ENCODE data around the gene EYA4.

The EYA4 gene

DNA sequence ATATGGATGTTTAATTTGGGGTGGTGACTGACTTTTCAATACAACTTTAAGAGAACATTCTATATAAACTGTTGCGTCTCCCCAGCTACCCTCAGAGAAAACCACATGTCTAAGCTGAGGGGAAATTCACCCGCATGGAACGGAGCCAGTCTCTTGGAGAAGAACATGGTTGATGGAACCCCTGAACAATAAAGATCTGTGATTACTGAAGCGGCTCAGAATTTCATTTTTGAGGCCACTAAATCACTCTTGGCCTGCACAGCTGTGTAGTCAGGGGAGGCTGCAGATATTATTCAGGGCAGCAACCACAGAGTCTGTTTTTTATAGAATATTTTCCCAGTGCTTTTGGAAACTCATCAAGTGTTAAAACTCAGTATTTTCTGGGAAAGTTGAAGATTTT is 73.8 kb downstream of the EYA4 start:
- H3K4me3 ChIP-seq (ENCODE audit: low read depth, low read length), result no peak overlapping the region
- TF ChIP-seq, protein P1, sequence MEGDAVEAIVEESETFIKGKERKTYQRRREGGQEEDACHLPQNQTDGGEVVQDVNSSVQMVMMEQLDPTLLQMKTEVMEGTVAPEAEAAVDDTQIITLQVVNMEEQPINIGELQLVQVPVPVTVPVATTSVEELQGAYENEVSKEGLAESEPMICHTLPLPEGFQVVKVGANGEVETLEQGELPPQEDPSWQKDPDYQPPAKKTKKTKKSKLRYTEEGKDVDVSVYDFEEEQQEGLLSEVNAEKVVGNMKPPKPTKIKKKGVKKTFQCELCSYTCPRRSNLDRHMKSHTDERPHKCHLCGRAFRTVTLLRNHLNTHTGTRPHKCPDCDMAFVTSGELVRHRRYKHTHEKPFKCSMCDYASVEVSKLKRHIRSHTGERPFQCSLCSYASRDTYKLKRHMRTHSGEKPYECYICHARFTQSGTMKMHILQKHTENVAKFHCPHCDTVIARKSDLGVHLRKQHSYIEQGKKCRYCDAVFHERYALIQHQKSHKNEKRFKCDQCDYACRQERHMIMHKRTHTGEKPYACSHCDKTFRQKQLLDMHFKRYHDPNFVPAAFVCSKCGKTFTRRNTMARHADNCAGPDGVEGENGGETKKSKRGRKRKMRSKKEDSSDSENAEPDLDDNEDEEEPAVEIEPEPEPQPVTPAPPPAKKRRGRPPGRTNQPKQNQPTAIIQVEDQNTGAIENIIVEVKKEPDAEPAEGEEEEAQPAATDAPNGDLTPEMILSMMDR (IDR thresholded peaks at IDR 0.05; ENCODE audit: borderline replicate concordance, insufficient read depth, low read depth, low read length), result no peak

DNA sequence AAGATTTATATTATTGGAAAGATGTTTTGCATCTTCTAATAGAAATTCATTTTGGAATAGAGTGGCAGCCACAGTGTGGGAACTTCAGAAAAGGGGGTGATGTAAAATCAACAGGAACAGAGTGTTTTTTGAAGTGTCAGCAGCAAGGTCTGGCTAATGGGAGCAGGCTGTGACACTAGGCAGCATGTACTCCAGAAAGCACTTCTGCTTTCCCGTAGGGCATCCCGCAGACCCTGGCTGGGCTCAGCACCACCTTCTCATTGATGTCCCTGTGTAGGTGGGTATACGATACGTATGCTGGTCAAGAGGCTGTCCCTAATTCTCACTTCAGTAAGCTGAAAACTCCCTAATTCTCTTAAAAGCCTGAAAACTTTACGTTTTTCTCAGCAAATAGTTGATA is 74.7 kb downstream of the EYA4 start:
- TF ChIP-seq, protein P1 (IDR thresholded peaks at IDR 0.05; ENCODE audit: borderline replicate concordance, insufficient read depth, low read depth, low read length), result no peak
- H3K4me3 ChIP-seq (ENCODE audit: low read depth, low read length), result no peak overlapping the region

DNA sequence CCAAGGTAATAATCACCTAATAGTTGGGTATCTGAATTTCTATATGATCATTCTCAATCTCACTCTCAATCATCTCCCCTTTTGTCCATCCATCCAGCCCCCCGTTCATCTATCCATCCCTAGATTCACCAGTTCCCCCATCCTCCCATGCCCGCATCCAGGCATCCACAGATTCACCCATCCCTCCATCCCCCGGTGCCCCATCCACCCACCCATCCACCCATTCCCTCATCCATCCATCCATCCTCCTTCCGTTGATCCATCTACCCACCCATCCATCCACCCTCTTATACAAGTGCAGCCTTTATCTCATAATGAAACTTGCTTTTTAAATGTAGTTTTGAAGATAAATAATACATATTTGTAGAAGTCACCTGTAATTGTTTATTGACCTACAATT is 76.5 kb downstream of the EYA4 start:
- TF ChIP-seq, protein P1 (IDR thresholded peaks at IDR 0.05; ENCODE audit: borderline replicate concordance, insufficient read depth, low read depth, low read length), result no peak
- H3K4me3 ChIP-seq (ENCODE audit: low read depth, low read length), result no peak overlapping the region

DNA sequence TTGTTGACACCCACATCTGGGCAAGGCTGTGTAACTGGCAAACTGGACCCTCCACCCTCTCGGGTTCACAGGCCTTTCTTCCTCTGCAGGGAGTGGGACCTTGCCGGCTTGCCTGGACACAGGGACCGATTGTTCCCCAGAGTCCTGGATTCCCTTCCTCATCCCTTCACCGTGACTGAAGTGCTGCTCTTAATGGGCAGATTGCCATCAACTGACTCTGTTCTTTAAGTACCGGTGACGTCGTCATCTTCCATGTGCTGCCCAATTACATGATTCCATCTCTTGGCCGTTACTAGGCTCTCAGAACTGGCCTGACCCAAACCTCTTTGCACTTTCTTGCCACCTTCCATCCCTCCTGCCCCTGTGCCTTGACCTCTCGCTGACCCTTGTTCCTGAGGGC is 85.4 kb downstream of the EYA4 start:
- TF ChIP-seq, protein P1 (IDR thresholded peaks at IDR 0.05; ENCODE audit: borderline replicate concordance, insufficient read depth, low read depth, low read length), result no peak
- no peak overlapping the region for H3K4me3 ChIP-seq (ENCODE audit: low read depth, low read length)

DNA sequence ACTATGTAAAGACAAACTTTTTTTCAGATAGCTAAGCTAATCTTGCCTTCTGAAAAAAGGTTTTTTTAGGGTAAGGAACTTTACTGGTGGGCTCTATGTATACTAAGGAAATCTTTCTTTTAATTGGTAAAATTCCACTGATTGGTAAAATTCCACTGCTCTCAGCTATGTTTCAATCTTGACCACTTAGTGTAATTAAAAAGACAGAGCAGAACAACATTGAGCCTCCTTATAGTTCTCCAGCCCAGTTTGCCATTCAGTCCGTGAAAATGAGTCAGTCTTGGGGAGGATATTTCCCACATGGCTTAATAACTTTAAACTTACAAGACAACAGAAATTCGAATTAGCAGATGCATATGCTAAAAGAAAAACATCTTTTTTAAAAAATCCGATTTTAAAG is 92.7 kb downstream of the EYA4 start:
- TF ChIP-seq, protein P1 (IDR thresholded peaks at IDR 0.05; ENCODE audit: borderline replicate concordance, insufficient read depth, low read depth, low read length), result no peak
- H3K4me3 ChIP-seq (ENCODE audit: low read depth, low read length), result no peak overlapping the region

DNA sequence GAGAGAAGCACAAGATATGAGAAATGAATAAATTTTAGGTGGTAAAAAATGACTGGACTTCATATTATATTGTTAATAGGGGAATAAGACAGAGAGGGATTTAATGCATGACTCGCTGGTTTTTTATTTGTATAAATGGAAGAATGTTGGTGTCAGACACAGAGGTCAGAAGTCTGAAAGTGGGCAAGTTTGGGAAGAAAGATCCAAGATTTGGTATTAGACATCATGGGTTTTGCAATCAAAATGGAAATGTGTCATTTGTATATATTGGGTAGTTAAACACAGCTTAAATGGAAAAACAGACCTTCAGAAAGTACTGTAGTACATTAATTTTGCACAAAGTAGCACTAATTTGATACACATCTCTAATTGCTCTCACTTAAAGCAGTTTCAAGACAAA is 96.2 kb downstream of the EYA4 start:
- H3K4me3 ChIP-seq (ENCODE audit: low read depth, low read length), result no peak overlapping the region
- TF ChIP-seq, protein P1 (IDR thresholded peaks at IDR 0.05; ENCODE audit: borderline replicate concordance, insufficient read depth, low read depth, low read length), result no peak

DNA sequence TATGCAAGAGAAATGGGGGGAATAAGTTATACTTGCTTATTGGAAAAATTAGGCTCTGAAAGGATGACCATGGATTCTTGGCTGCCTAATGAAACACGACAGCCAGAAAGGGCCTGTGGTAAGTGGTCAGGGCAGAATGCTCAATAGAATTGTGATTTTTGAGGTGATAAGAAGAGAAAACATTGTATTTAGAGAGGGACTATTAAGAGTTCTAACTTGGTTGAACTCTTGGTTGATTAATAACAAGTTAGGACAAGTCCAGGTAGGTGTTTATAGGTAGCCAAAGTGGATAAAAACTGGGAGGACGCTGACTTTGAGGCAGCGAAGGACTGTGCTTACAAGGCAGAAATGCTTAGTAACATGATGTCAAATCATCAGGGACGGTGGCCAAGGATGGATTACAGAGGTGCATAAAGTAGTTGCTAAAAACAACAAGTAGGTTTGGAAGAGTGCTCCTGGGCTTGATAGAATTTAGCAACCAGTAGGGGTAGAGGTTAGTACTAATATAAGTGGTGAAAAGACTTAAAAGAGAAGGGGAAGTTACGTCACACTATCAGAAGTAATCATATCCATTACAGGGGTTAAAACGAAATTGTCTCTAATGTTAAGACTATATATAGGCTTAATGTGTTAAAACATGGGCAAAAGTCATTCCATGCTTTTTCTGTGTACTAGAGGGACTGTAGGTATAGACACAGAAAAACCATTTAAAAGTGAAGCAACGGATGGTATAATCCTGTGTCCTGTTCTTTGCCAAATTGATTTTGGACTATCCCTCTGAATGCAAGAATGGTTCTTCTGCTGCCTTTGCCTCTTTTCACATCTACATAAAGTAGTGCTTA is 98.6 kb downstream of the EYA4 start:
- no peak overlapping the region for H3K4me3 ChIP-seq (ENCODE audit: low read depth, low read length)
- TF ChIP-seq, protein P1 (IDR thresholded peaks at IDR 0.05; ENCODE audit: borderline replicate concordance, insufficient read depth, low read depth, low read length), result no peak

Data from GM12875 (cell line).